ENCODE results near the gene MAP2K2. TPM values are rescaled to one million over a fixed set of nuclear protein-coding genes. Genes with fewer than 3 reads are reported as not detected.
A peak's percentile ranks its signal among the peaks of the same experiment; 100 is the strongest.

Gene MAP2K2
- polyA plus RNA-seq, 1 donor from 2014 or later = 95.5 TPM

DNA sequence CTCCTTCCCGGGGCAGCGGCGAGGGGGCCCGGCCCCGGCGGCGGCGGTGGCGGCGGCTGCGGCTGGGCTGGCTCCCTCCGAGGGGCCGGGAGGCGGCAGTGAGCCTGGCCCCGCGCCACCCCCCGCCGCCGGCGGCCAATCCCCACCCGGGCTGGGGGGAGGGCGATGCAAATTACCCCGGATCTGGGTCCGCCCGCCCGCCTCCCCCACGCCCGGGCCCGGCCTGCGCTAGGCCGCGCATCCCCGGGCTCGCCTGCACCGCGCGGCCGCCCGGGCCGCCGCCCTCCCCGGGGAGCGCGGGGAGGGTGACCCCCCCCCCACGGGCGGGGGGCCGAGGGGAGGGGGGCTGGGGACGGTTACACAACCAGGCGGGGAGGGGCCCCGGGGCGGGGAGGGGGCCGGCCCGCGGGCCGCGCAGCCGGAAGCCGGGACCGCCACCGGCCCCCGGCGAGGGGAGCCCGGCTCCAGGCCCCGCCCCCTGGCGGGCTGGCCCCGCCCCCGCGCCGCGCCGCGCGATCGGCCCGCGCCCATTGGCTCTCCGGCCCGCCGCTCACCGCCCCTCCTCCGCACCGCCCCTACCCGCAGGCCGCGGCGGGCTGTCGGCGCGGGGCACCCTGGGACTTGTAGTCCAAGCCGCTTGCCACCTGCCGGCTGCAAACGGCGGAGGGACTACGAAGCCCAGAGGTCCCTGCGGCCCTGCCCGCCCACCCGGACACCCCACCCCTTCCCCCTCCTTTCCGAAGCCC lies 58.3 kb downstream of the MAP2K2 start:
- peak overlapping the region; percentile 51 for H3K9ac ChIP-seq (ENCODE audit: low read length)
- no peaks in the 10 kb centered on the region for H3K9me3 ChIP-seq (ENCODE audit: low read length)
- H3F3A ChIP-seq (ENCODE audit: insufficient read depth, low read length, poor library complexity, severe bottlenecking) = no peaks in the 10 kb centered on the region
- H3K9me2 ChIP-seq (ENCODE audit: insufficient read depth, low read length) = no peaks in the 10 kb centered on the region
- no peak overlapping the region for H3K27ac ChIP-seq (ENCODE audit: low read length)
- H3K36me3 ChIP-seq (ENCODE audit: insufficient read depth, low read length) = no peaks in the 10 kb centered on the region
- H2AFZ ChIP-seq (ENCODE audit: low read depth, low read length) = no peak overlapping the region
- H3K27me3 ChIP-seq (ENCODE audit: insufficient read depth, low read depth, low read length) = peaks cover 22% of the 10 kb centered on the region
- peak overlapping the region; percentile 85 for H3K4me3 ChIP-seq (ENCODE audit: low read length)
- TF ChIP-seq REST (IDR thresholded peaks at IDR 0.05; ENCODE audit: borderline replicate concordance) (no peak), POLR2AphosphoS5 (IDR thresholded peaks at IDR 0.05) (no peak), MXI1 (conservative IDR thresholded peaks at IDR 0.05; ENCODE audit: poor library complexity, severe bottlenecking) (no peak), EZH2 (IDR thresholded peaks at IDR 0.05; ENCODE audit: borderline replicate concordance, insufficient read depth, low read length, poor library complexity, severe bottlenecking) (no peak), SMC3 (conservative IDR thresholded peaks at IDR 0.05; ENCODE audit: poor library complexity) (no peak), TAF1 (IDR thresholded peaks at IDR 0.05; ENCODE audit: low read depth) (no peak), RAD21 (conservative IDR thresholded peaks at IDR 0.05) (no peak), EP300 (conservative IDR thresholded peaks at IDR 0.05; ENCODE audit: poor library complexity, severe bottlenecking) (no peak)
- TF ChIP-seq, protein P1, sequence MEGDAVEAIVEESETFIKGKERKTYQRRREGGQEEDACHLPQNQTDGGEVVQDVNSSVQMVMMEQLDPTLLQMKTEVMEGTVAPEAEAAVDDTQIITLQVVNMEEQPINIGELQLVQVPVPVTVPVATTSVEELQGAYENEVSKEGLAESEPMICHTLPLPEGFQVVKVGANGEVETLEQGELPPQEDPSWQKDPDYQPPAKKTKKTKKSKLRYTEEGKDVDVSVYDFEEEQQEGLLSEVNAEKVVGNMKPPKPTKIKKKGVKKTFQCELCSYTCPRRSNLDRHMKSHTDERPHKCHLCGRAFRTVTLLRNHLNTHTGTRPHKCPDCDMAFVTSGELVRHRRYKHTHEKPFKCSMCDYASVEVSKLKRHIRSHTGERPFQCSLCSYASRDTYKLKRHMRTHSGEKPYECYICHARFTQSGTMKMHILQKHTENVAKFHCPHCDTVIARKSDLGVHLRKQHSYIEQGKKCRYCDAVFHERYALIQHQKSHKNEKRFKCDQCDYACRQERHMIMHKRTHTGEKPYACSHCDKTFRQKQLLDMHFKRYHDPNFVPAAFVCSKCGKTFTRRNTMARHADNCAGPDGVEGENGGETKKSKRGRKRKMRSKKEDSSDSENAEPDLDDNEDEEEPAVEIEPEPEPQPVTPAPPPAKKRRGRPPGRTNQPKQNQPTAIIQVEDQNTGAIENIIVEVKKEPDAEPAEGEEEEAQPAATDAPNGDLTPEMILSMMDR (IDR thresholded peaks at IDR 0.05; ENCODE audit: poor library complexity, severe bottlenecking) = no peak
- peaks cover 3% of the 10 kb centered on the region for H3K79me2 ChIP-seq (replicated peaks; ENCODE audit: insufficient read depth, low read length)
- H3K4me2 ChIP-seq (ENCODE audit: low read length) = no peak overlapping the region
- peaks cover 5% of the 10 kb centered on the region for H4K20me1 ChIP-seq (ENCODE audit: insufficient read depth)

DNA sequence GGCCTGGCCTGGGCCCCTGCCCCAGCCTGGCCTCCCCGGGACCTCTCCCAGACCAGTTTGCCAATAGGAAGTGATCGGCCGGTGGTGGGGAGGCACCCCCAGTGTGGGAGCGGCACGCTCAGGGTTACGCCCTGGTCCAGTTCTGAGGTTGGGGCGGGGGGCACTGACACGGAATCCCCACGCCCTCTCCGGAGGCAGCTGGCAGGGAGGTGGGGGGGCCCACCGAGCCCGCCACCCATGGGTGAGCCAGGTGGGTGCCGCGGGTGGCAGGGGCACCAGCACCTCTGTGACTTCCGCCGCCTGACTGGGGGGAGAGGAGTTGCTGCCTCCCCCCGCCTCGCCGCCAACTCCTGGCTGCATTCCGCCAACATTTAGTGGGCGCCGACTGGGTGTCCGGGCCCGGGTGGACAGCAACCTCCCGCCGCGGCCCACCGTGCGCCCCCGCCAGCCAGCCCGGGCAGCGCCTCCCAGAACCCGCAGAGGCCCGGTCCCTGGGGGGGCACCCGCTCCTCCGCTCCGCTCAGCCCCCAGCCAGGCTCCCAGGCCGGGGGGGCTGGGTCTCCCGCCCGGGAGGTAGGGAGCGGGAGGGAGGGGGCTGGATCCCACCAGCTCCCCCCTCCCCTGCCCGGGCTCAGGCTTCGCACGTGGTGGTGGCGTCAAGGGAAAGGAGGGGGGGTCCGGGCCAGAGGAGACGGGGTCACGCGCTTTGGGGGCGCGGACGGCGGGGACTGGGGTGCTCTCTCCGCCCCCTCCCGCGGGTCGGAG lies 59.2 kb downstream of the MAP2K2 start:
- Histone ChIP-seq H3K9ac (ENCODE audit: low read length) (peak overlapping the region; percentile 67), H4K20me1 (ENCODE audit: insufficient read depth) (peaks cover 5% of the 10 kb centered on the region), H2AFZ (ENCODE audit: low read depth, low read length) (no peak overlapping the region), H3K4me2 (ENCODE audit: low read length) (peak overlapping the region; percentile 63), H3K27me3 (ENCODE audit: insufficient read depth, low read depth, low read length) (peaks cover 22% of the 10 kb centered on the region), H3K79me2 (replicated peaks; ENCODE audit: insufficient read depth, low read length) (peaks cover 3% of the 10 kb centered on the region), H3F3A (ENCODE audit: insufficient read depth, low read length, poor library complexity, severe bottlenecking) (no peaks in the 10 kb centered on the region), H3K27ac (ENCODE audit: low read length) (no peak overlapping the region), H3K36me3 (ENCODE audit: insufficient read depth, low read length) (no peaks in the 10 kb centered on the region), H3K9me2 (ENCODE audit: insufficient read depth, low read length) (no peaks in the 10 kb centered on the region), H3K4me3 (ENCODE audit: low read length) (peak overlapping the region; percentile 74), H3K9me3 (ENCODE audit: low read length) (no peaks in the 10 kb centered on the region)
- peak; percentile 68 for TF ChIP-seq MXI1 (conservative IDR thresholded peaks at IDR 0.05; ENCODE audit: poor library complexity, severe bottlenecking)
- no peak for TF ChIP-seq POLR2AphosphoS5 (IDR thresholded peaks at IDR 0.05)

All from neural cell (in vitro differentiated cells).